Stimulated activated CD8-positive, alpha-beta memory T cell treated with anti-CD3 and anti-CD28 coated beads, Interleukin-7, amount 100 ng/mL, for 24 hours (primary cell): ENCODE measurements around the gene DLST.
A peak's percentile ranks its signal among the peaks of the same experiment; 100 is the strongest.
"Not testable (repeated sequence)": the region's sequence is repeated elsewhere in the genome, so short reads cannot be mapped to it uniquely, and the experiment has no call there.

ENCODE experiments used
- DNase-seq: peaks from one replicate; pipeline ENCODE4 v3.0.0-alpha.2; 2020; ENCODE audit warnings: low read depth

DLST gene

GRCh38 chr14:74917646-74918081 lies 35.9 kb downstream of the DLST start:
- no peak for DNase-seq

DNA sequence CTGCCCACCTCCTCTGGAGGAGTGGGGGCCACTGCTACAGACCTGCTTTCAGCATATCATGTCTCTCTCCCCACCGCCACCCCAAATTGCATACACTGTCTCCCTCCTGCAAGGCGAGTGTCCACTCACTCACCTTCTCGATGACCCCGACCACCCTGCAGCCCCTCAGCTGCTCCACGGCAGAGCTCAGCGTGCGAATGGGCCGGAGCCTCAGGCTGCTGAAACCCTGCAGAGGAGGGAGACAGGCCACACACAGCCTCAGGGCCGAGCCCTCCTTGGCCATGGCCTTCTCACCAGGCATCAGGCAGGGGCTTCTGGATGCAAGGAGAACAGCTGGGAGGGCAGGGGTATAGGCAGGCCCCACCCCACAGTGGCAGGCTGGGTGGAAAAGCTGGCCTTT lies 36.7 kb downstream of the DLST start:
- no peak for DNase-seq

GRCh38 chr14:74919421-74920165 lies 37.9 kb downstream of the DLST start:
- DNase-seq, result no peak

GRCh38 chr14:74920281-74920680 lies 38.6 kb downstream of the DLST start:
- no peak for DNase-seq

DNA sequence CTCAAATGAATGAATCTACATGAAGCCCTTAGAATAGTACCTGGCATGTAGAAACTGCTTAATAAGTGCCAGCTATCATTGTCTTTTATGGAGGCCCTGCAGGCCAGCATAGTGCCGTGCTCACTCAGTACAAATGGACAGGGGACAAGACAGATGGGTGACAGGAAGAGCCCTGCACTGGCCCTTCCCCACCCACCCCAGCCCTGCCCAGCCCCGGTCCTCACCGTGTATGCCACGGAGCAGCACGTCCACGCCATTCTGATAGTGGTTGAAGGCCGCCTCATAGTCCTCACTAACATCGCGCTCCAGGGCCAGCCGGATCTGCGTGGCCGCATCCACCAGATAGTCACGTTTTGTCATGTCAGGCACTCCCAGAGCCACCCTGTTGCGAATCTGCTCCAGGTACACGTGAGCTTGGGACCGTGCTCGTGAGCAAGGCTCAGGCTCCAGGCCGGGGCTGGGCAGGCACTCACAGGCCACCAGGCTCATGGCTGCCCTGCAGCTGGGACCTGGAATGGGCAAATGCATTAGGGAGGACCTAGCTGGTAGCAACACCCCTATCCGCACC lies 39.4 kb downstream of the DLST start:
- no peak for DNase-seq

DNA sequence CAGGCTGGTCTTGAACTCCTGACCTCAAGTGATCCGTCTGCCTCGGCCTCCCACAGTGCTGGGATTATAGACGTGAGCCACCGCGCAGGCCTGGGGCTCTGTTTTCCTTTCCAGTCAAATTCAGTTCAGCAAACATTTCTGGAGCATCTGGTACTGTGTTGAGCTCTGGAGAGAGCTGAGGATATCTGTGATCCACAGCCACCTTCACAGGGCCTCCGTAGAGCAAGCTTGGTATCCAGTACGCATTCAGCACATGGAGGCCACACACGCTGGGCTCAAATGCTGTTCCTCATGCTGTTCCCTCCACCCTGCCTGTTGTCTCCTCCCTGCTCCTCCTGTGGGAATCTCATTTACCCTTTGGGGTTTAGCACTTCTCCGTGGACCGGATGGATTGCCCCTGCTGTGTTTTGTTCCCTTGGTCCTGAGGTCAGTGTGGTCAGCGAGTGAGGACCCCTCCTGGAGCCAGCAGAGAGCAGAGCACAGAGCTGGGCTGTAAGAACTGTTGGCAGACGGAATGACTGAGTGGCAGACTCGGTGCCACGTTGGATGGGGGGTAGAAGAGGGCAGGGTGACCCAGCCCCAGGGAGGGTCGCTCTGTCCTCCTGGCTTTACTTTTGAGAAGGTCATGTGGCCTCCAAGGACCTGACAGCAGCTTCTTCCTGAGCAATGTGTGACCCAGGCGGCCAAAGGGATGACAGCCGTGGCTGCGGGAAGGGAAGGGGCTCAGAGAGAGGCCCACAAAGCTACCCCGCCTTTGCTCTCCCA lies 40.5 kb downstream of the DLST start:
- no peak for DNase-seq

DNA sequence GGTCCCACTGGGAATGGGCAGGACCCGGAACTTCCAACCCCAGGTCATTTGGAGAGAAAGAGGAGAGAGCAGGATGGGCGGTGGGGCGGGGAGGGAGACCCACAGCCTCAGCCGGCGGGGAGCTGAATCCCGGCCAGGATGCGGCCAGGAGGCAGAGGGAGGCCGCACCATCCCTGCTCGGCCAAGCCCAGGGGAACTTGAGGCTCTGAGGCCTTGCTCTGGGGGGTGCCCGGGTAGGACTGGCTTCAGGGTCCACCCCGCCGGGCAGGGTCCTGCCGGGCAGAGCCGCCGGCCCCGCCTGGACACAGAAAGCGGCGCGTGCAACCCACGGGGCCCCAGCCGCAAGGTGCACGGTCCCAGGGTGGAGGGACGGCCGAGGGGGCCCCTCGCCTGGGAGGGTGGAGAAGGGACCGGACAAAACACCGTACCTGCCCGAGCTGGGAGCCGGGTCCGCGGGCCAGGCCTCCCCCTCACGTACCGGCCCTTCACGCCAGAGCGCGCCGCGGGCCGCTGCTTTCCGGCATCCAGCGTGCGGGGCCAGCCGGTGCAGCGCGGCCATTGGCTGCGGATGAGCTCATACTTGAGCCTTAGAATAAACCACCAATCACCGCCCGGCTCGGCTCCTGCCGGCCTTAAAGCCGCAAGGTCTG lies 41.2 kb downstream of the DLST start, which contains the start of gene RPS6KL1:
TSS of gene RPS6KL1 (minus strand) at position 509 of the 650 bp plus-strand sequence. CDS start 1,719 bp downstream, outside the sequence.
- peak; percentile 48 for DNase-seq

DNA sequence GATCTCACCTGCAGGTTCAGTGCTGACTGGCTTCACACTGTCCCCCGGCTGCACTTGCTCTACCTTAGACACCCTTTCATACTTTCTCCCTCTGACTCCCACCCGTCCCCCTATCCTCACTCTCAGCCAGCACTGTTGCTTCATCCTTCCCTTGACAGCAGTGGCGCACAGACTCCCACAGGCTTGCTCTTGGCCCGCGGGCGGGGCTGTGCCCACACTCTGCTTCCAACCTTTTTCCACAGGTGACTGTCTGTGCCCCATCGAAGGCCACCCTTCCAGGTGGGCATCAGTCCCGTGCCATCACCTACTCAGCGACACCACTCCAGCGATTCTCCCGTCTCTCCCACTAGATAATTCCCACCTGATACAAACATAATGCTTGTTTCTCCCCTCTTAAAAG lies 42.3 kb downstream of the DLST start:
- DNase-seq, result no peak

- no peak for DNase-seq
These were observed 45.5 kb downstream of the DLST start for GRCh38 chr14:74927225-74927624.

GRCh38 chr14:74929242-74929641 lies 47.5 kb downstream of the DLST start:
- DNase-seq, result no peak

- not testable (repeated sequence) for DNase-seq
These were observed 50.0 kb downstream of the DLST start for GRCh38 chr14:74931744-74932143.

GRCh38 chr14:74932401-74932901 lies 50.7 kb downstream of the DLST start:
- DNase-seq, result no peak

GRCh38 chr14:74932936-74933335 lies 51.2 kb downstream of the DLST start:
- DNase-seq, result not testable (repeated sequence)

GRCh38 chr14:74934041-74934440 lies 52.3 kb downstream of the DLST start:
- no peak for DNase-seq

DNA sequence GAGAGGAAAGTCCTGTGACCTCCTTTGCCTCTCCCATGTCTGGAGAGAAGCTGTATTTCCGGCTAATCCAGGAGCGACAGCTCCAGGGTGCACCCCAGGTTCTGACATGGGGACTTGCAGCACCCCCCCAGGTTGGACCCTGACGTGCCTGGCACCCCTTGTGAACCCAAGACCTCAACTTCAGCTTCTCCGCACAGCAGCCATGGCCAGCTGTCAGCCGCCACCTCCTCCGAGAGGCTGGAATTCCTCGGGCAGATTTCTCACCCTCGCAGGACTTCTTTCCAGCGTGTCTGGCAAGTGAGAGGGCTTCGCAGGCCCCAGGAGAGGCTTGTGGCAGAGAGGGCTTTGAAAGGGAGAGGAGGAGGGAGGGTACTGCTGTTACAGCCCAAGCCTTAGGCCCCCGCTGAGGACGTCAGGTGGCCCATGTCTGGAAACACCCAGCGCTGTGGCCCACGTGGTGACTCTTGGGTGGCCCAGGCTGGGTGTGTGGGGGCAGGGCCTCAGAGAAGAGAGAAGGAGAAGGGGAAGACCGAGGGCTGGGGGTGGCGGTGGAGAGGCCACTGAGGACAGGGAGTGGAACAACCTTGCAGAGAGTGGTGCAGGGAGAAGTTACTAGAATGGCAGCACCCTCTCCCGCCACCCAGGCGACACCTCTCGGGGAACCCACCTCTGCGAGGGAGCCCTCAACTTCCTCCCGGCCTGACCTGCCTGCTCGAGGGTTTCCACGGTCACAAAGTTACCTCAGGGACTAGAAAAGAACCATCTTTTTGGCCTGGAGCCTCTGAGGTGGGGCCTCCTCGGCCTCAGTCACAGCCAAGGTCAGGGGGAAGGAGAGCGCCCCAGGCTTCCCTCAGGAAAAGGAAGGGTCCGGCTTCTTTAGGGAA lies 53.0 kb downstream of the DLST start:
- no peak for DNase-seq

GRCh38 chr14:74935360-74935680 lies 53.6 kb downstream of the DLST start:
- no peak for DNase-seq

DNA sequence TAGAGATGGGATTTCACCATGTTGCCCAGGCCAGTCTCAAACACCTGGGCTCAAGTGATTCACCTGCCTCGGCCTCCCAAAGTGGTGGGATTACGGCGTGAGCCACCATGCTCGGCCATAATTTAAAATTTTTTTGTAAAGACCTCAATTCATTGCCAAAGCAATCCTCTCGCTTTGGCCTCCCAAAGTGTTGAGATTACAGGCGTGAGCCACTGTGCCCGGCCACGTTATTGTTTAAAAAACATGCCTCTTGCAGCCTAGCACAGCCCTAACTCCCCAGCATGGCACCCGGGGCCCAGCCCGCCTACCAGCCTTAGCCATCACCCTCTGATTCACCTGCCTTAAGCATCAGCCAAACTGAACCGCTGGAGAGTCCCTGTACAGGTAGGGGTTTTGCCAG lies 54.4 kb downstream of the DLST start:
- DNase-seq, result no peak

DNA sequence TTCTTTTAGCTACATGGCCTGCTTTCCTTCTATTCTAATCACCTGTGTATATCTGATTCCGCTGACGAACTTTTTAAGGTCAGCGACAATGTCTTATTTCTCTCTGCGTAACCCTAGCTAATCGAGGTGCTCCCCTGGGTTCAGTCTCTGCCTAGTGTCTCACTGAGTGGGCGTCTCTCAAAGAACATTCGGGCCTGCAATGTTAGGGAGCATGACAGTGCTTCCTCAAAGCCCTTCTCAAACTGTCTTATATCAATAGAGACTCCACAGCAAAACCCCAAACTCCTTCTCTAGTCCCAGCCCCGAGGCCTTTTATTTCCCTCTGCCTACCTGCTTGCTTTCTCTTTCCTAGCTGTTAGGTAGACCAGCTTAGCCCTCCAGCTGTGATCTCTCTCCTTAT lies 55.0 kb downstream of the DLST start:
- DNase-seq, result no peak

DNA sequence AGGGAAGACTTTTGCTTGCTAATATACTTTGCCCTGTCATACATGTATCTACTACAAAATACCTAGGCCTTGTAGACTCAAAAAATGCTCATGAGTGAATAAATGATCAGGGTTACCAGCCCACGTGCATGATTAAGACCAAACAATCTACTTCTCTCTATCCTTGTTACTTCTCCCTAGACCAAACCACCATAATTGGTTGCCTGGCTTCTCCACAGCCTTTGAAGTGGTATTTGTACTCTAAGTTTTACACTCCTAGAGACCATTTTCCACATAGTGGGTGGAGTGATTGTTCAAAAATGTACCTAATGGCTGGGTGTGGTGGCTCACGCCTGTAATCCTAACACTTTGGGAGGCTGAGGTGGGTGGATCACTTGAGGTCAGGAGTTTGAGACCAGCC lies 55.5 kb downstream of the DLST start:
- DNase-seq, result no peak

- DNase-seq, result no peak
These were observed 57.1 kb downstream of the DLST start for GRCh38 chr14:74938531-74939495.
